ENCODE results near the gene ANKS1B.

GRCh38 chr12:99695050-99695449 lies 289.7 kb downstream of the ANKS1B start:
- no peak for TF ChIP-seq CEBPB (IDR thresholded peaks at IDR 0.05)
- no peak for TF ChIP-seq USF1 (IDR thresholded peaks at IDR 0.05)
- TF ChIP-seq TEAD4 (IDR thresholded peaks at IDR 0.05) = no peak
- no peak for TF ChIP-seq FOXM1 (IDR thresholded peaks at IDR 0.05; ENCODE audit: borderline replicate concordance, low read depth)
- no peak for TF ChIP-seq YY1 (IDR thresholded peaks at IDR 0.05; ENCODE audit: low read depth)
- no peak for TF ChIP-seq TAF1 (IDR thresholded peaks at IDR 0.05; ENCODE audit: low read depth)
- TF ChIP-seq, protein P1, sequence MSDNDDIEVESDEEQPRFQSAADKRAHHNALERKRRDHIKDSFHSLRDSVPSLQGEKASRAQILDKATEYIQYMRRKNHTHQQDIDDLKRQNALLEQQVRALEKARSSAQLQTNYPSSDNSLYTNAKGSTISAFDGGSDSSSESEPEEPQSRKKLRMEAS (IDR thresholded peaks at IDR 0.05) = no peak
